PC-3 (cell line): ENCODE data around the gene TSC22D2. TPM values are rescaled to one million over a fixed set of nuclear protein-coding genes. Genes with fewer than 3 reads are reported as not detected.

Source experiments
- ATAC-seq: fragments of 200-7000 bp; cut with Tn5 transposase; 2 replicates; pipeline ENCODE4 v1.9.1; 2020; ENCODE audit warnings: mild to moderate bottlenecking, moderate library complexity
- BruUV-seq: library from RNA; stranded (reverse); fragments of 400-500 nt; replicated peaks from 2 replicates; lab custom pipeline; 2021; lab: Mats Ljungman, UMichigan
- CTCF ChIA-PET: fragments of 300-600 bp; sonication (Branson Sonifier 250); formaldehyde crosslinking; loops from one replicate; lab custom pipeline; 2022; ENCODE audit warnings: antibody characterized with exemption; lab: Charles Lee
- POLR2A ChIA-PET: fragments of 300-600 bp; sonication (Branson Sonifier 250); formaldehyde crosslinking; loops from one replicate; lab custom pipeline; 2022; ENCODE audit warnings: antibody characterized with exemption; ENCODE audit not compliant: unreplicated experiment; lab: Charles Lee
- DNase-seq: peaks from one replicate; pipeline ENCODE4 v3.0.0-alpha.2; 2015
- H2AFZ ChIP-seq: fragments of 300-600 bp; sonication (generic); 2 replicates; pipeline ENCODE4 v1.6.0; 2016; ENCODE audit warnings: antibody characterized with exemption, low read length
- H3F3A ChIP-seq: fragments of 300-600 bp; sonication (generic); one replicate; pipeline ENCODE4 v1.6.0; 2017; ENCODE audit warnings: antibody characterized with exemption, low read length, control low read depth, mild to moderate bottlenecking; ENCODE audit not compliant: unreplicated experiment
- H3K27ac ChIP-seq: fragments of 300-600 bp; sonication (generic); 2 replicates; pipeline ENCODE4 v1.5.1; 2016; ENCODE audit warnings: mild to moderate bottlenecking, low read length
- H3K27me3 ChIP-seq: fragments of 300-600 bp; sonication (generic); 2 replicates; pipeline ENCODE4 v1.6.1; 2016; ENCODE audit warnings: low read length, mixed read lengths
- H3K36me3 ChIP-seq: fragments of 300-600 bp; sonication (generic); 2 replicates; pipeline ENCODE4 v1.6.1; 2016; ENCODE audit warnings: low read depth, mixed run types, low read length, mixed read lengths
- H3K4me1 ChIP-seq: fragments of 300-600 bp; sonication (generic); 2 replicates; pipeline ENCODE4 v1.5.1; 2016; ENCODE audit warnings: low read length; ENCODE audit not compliant: insufficient read depth
- H3K4me2 ChIP-seq: fragments of 300-600 bp; sonication (generic); 2 replicates; pipeline ENCODE4 v1.6.0; 2016; ENCODE audit warnings: low read length
- H3K4me3 ChIP-seq: fragments of 300-600 bp; sonication (generic); 2 replicates; pipeline ENCODE4 v1.5.1; 2016; ENCODE audit warnings: mild to moderate bottlenecking, low read length, mixed read lengths
- H3K79me2 ChIP-seq: fragments of 300-600 bp; sonication (generic); 2 replicates; pipeline ENCODE4 v1.6.1; 2017; ENCODE audit warnings: low read length, mixed read lengths
- H3K9ac ChIP-seq: fragments of 300-600 bp; sonication (generic); 2 replicates; pipeline ENCODE4 v1.6.0; 2016; ENCODE audit warnings: mild to moderate bottlenecking, low read length
- H3K9me2 ChIP-seq: fragments of 300-600 bp; sonication (generic); replicated peaks from 2 replicates; pipeline ENCODE4 v1.6.1; 2016; ENCODE audit warnings: mixed run types, low read length, mixed read lengths
- H3K9me3 ChIP-seq: fragments of 300-600 bp; sonication (generic); 2 replicates; pipeline ENCODE4 v1.6.1; 2016; ENCODE audit warnings: low read length, mixed read lengths
- H4K20me1 ChIP-seq: fragments of 300-600 bp; sonication (generic); 2 replicates; pipeline ENCODE4 v1.6.1; 2016; ENCODE audit warnings: low read length, mixed read lengths
- EZH2 ChIP-seq: fragments of 300-600 bp; sonication (generic); IDR thresholded peaks from one replicate; pipeline ENCODE4 v1.6.1; 2017; ENCODE audit warnings: antibody characterized with exemption, mild to moderate bottlenecking, low read length; ENCODE audit not compliant: unreplicated experiment
- EZH2phosphoT487 ChIP-seq: fragments of 300-600 bp; sonication (generic); IDR thresholded peaks from 2 replicates; pipeline ENCODE4 v1.6.1; 2018; ENCODE audit warnings: mild to moderate bottlenecking, antibody characterized with exemption, low read length, borderline replicate concordance
- intact Hi-C: fragments of 100-400 bp; cut with micrococcal nuclease; formaldehyde crosslinking; loops from 2 replicates; pipeline ENCODE4 v1.9.0; 2023
- total RNA-seq: library from RNA; depleted of rRNA; stranded (reverse); fragments of >200 nt; gene quantifications from 2 replicates; pipeline ENCODE4 v1.2.3, GENCODE V29; 2014
- TF ChIP-seq, protein P1 (sequence below): fragments of 300-600 bp; sonication (generic); conservative IDR thresholded peaks from 2 replicates; pipeline ENCODE4 v1.5.1; 2017; ENCODE audit warnings: antibody characterized with exemption, low read depth, mild to moderate bottlenecking, low read length

TSC22D2 gene
- total RNA-seq, 1 experiment from 2014 or later = 9.6 TPM

DNA sequence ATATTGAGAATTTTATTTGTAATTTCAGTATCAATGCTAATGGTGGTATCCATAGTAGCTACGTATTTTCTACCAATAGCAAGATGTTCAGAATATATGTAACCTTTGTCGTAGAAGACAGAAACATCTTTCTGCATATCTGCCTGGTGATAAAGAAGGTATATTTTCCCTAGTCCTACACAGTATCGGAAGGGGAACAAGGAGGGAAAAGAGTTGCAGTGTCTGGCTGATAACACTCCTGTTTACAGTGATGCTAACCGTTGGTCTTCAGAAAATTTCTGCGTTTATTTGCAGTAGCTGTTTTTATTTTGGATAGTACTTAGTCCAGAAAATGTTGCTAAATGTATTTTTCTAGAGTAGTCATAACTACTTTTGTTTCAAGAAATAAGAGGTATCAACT, 25.2 kb downstream of the TSC22D2 start:
- H3K79me2 ChIP-seq = peaks cover 97% of the 10 kb centered on the region
- no peak overlapping the region for H3K27ac ChIP-seq
- DNase-seq (no peak), ATAC-seq (no peak)
- no peaks in the 10 kb centered on the region for H3K4me1 ChIP-seq
- CTCF ChIA-PET = no interaction called here
- H3F3A ChIP-seq = no peaks in the 10 kb centered on the region
- no peaks in the 10 kb centered on the region for H3K9me2 ChIP-seq
- no peak overlapping the region for H3K4me2 ChIP-seq
- TF ChIP-seq, protein P1, sequence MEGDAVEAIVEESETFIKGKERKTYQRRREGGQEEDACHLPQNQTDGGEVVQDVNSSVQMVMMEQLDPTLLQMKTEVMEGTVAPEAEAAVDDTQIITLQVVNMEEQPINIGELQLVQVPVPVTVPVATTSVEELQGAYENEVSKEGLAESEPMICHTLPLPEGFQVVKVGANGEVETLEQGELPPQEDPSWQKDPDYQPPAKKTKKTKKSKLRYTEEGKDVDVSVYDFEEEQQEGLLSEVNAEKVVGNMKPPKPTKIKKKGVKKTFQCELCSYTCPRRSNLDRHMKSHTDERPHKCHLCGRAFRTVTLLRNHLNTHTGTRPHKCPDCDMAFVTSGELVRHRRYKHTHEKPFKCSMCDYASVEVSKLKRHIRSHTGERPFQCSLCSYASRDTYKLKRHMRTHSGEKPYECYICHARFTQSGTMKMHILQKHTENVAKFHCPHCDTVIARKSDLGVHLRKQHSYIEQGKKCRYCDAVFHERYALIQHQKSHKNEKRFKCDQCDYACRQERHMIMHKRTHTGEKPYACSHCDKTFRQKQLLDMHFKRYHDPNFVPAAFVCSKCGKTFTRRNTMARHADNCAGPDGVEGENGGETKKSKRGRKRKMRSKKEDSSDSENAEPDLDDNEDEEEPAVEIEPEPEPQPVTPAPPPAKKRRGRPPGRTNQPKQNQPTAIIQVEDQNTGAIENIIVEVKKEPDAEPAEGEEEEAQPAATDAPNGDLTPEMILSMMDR = no peak
- TF ChIP-seq EZH2 (no peak), EZH2phosphoT487 (no peak)
- intact Hi-C loops = loop anchor here (2.0 kb wide), 1 partner anchor 15 kb away; no protein-coding TSS in a partner anchor
- BruUV-seq = no TSS peak
- no peak overlapping the region for H3K4me3 ChIP-seq
- no peak overlapping the region for H2AFZ ChIP-seq
- peaks cover 10% of the 10 kb centered on the region for H3K36me3 ChIP-seq
- H4K20me1 ChIP-seq = peaks cover 7% of the 10 kb centered on the region; the same call in 1 of the 2 replicates
- H3K9me3 ChIP-seq = no peaks in the 10 kb centered on the region
- H3K9ac ChIP-seq = no peak overlapping the region
- H3K27me3 ChIP-seq = no peaks in the 10 kb centered on the region
- POLR2A ChIA-PET = no interaction called here

DNA sequence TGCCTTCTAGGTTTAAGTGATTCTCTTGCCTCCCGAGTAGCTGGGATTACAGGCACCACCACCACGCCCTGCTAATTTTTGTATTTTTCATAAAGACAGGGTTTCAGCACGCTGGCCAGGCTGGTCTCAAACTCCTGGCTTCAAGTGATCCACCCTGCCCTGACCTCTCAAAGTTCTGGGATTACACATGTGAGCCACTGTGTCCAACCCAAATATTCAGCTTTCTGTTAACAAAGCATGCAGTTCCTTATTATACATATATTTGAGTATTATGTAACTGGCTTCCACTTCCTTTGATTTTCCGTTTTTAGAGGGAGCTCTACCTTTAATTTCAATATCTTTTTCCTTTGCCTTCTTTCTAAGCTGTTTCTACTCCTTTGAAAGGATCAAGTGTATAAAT, 26.1 kb downstream of the TSC22D2 start:
- BruUV-seq = no TSS peak
- Histone ChIP-seq H4K20me1 (peaks cover 7% of the 10 kb centered on the region; the same call in 1 of the 2 replicates), H3K27ac (no peak overlapping the region), H3K4me3 (no peak overlapping the region), H3K9me3 (no peaks in the 10 kb centered on the region), H3K36me3 (peaks cover under 1% of the 10 kb centered on the region; the same call in 1 of the 2 replicates), H2AFZ (no peak overlapping the region), H3K79me2 (peaks cover 97% of the 10 kb centered on the region), H3F3A (no peaks in the 10 kb centered on the region), H3K9me2 (no peaks in the 10 kb centered on the region), H3K4me1 (peaks cover 7% of the 10 kb centered on the region), H3K9ac (no peak overlapping the region), H3K27me3 (no peaks in the 10 kb centered on the region), H3K4me2 (no peak overlapping the region)
- TF ChIP-seq EZH2phosphoT487 (no peak), EZH2 (no peak)
- TF ChIP-seq, protein P1 = no peak
- POLR2A ChIA-PET = interaction anchor here (0.6 kb wide), 1 partner anchor 141 kb away, joined by 3 read pairs; no protein-coding TSS in a partner anchor
- CTCF ChIA-PET = no interaction called here
- intact Hi-C loops = no loop called here
- ATAC-seq (no peak), DNase-seq (no peak)

GRCh38 chr3:150436161-150436560, 28.1 kb downstream of the TSC22D2 start:
- ATAC-seq (no peak), DNase-seq (no peak)
- TF ChIP-seq, protein P1 = no peak
- TF ChIP-seq EZH2phosphoT487 = no peak
- no peak for TF ChIP-seq EZH2
- H2AFZ ChIP-seq = no peak overlapping the region
- H3K27ac ChIP-seq = no peak overlapping the region
- H3K79me2 ChIP-seq = peaks cover 94% of the 10 kb centered on the region
- no peaks in the 10 kb centered on the region for H3K9me3 ChIP-seq
- H3K36me3 ChIP-seq = peaks cover under 1% of the 10 kb centered on the region; the same call in 1 of the 2 replicates
- peaks cover 7% of the 10 kb centered on the region; the same call in 1 of the 2 replicates for H4K20me1 ChIP-seq
- no TSS peak for BruUV-seq
- POLR2A ChIA-PET = no interaction called here
- intact Hi-C loops = no loop called here
- H3K9ac ChIP-seq = no peak overlapping the region
- peaks cover 15% of the 10 kb centered on the region for H3K4me1 ChIP-seq
- H3K4me2 ChIP-seq = no peak overlapping the region
- no peaks in the 10 kb centered on the region for H3K27me3 ChIP-seq
- H3K4me3 ChIP-seq = no peak overlapping the region
- H3F3A ChIP-seq = no peaks in the 10 kb centered on the region
- H3K9me2 ChIP-seq = no peaks in the 10 kb centered on the region
- CTCF ChIA-PET = no interaction called here
